Panc1 (cell line): ENCODE data around the gene RIMS1.

Source experiments
- CTCF ChIP-seq: fragments of 450-650 bp; IDR thresholded peaks from 2 replicates; pipeline ENCODE4 v1.5.1; 2017; ENCODE audit warnings: mild to moderate bottlenecking
- POLR2AphosphoS5 ChIP-seq: IDR thresholded peaks from 2 replicates; pipeline ENCODE4 v1.6.1; 2012; ENCODE audit warnings: mild to moderate bottlenecking, low read depth, low read length, moderate library complexity
- SIN3A ChIP-seq: IDR thresholded peaks from 2 replicates; pipeline ENCODE4 v1.6.1; 2012; ENCODE audit warnings: low read depth, mild to moderate bottlenecking, low read length, moderate library complexity, borderline replicate concordance; ENCODE audit not compliant: insufficient read depth
- TF ChIP-seq, protein P1 (sequence below), 2 experiments: IDR thresholded peaks; 2 replicates each; pipeline ENCODE4 v1.6.1; 2011 to 2012; ENCODE audit warnings: low read depth in 2 of 2, control low read depth in 1 of 2, low read length in 1 of 2, mild to moderate bottlenecking in 1 of 2, moderate library complexity in 1 of 2; ENCODE audit not compliant: insufficient read depth in 1 of 2

DNA sequence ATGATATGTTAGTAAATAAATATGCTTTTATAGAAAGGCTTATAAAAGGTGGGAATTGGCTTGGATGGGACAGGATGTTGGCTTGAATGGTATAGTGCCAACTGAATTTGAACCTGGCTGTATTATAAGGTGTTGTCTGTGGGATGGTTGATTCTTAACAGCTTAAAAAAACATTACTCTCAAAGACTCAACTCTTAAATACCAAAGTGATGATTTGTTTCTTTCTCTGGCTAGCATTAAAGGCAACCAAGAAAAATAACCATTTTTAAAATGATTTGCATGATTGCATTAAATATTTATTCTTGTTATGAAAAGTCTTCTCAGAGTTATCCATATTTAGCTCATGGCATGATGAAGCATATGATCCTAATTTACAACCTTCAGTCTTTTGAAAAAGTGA, 216.2 kb downstream of the RIMS1 start:
- TF ChIP-seq CTCF = no peak
- no peak for TF ChIP-seq POLR2AphosphoS5
- no peak for TF ChIP-seq SIN3A
- TF ChIP-seq, protein P1, sequence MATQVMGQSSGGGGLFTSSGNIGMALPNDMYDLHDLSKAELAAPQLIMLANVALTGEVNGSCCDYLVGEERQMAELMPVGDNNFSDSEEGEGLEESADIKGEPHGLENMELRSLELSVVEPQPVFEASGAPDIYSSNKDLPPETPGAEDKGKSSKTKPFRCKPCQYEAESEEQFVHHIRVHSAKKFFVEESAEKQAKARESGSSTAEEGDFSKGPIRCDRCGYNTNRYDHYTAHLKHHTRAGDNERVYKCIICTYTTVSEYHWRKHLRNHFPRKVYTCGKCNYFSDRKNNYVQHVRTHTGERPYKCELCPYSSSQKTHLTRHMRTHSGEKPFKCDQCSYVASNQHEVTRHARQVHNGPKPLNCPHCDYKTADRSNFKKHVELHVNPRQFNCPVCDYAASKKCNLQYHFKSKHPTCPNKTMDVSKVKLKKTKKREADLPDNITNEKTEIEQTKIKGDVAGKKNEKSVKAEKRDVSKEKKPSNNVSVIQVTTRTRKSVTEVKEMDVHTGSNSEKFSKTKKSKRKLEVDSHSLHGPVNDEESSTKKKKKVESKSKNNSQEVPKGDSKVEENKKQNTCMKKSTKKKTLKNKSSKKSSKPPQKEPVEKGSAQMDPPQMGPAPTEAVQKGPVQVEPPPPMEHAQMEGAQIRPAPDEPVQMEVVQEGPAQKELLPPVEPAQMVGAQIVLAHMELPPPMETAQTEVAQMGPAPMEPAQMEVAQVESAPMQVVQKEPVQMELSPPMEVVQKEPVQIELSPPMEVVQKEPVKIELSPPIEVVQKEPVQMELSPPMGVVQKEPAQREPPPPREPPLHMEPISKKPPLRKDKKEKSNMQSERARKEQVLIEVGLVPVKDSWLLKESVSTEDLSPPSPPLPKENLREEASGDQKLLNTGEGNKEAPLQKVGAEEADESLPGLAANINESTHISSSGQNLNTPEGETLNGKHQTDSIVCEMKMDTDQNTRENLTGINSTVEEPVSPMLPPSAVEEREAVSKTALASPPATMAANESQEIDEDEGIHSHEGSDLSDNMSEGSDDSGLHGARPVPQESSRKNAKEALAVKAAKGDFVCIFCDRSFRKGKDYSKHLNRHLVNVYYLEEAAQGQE (IDR thresholded peaks at IDR 0.05; ENCODE audit: insufficient read depth in 1 of 2, low read depth in 2 of 2, low read length in 1 of 2) = no peak
